ENCODE data around the gene ARL8A.

DNA sequence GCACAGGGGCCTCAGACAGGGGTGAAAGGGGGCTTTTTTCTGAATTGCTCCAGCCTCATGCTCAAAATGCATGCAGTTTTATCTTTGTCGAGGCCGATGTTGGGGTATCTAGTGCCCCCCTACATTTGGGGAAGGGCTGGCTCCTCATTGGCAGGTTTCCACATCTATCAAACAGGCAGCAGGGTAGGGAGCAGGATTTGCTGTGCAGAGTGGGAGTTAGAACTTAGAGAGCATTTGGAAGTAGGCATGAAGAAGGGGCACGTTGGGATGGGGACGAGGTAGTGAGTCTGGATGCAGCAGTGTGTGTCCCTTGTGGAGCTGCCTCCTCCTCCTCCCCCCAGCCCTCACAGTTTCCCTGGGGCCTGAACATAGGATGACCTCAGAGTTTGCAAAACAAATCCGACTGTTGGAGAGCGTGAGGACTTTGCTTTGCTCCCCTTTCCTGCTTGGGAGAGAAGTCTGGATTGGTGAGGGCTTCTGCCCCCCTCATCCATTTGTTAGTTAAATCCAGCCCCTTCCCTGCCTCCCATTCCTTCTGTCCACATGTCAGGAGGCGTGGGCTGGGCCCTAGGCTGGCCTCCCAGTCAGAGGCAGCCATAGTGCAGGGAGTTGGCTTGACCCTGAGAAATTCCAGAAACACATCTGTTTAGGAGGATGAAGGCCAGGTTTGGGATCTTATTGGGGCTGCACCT lies 58.7 kb downstream of the ARL8A start:
- TF ChIP-seq POLR2A (IDR thresholded peaks at IDR 0.05; ENCODE audit: low read depth), result no peak
- no peak for TF ChIP-seq POLR2AphosphoS5 (IDR thresholded peaks at IDR 0.05)
